H1 (cell line): ENCODE results near the gene GMCL1. TPM values are rescaled to one million over a fixed set of nuclear protein-coding genes. Genes with fewer than 3 reads are reported as not detected.

Source experiments
- EP300 ChIP-seq, 2 experiments: IDR thresholded peaks; 1 replicate in 1 of 2; 2 replicates in 1 of 2; pipeline ENCODE4 v1.6.1; 2011 to 2012; ENCODE audit warnings: low read depth in 2 of 2, low read length in 2 of 2, mild to moderate bottlenecking in 2 of 2, borderline replicate concordance in 1 of 2, inconsistent platforms in 1 of 2, moderate library complexity in 1 of 2
- FOSL1 ChIP-seq: IDR thresholded peaks from 2 replicates; pipeline ENCODE4 v1.6.1; 2011; ENCODE audit warnings: mild to moderate bottlenecking, low read depth, low read length, moderate library complexity; ENCODE audit not compliant: insufficient read depth
- polyA plus RNA-seq, 7 experiments: library from polyadenylated mRNA; depleted of rRNA in 3 of 7; stranded (reverse) in 5 of 7; unstranded in 2 of 7; fragments of >200 nt in 5 of 7; fragments of 200-250 nt in 2 of 7; gene quantifications; 1 replicate in 5 of 7; 2 replicates in 1 of 7; 4 replicates in 1 of 7; pipeline versions ENCODE4 v1.2.1 to v1.2.3, GENCODE V29; 2011 to 2013; ENCODE audit warnings: missing spikeins in 2 of 7, mixed read lengths in 2 of 7
- total RNA-seq: library from RNA; stranded (reverse); fragmentation: NEBNext Ultra II Directional; extraction: Animal tissue kit (Norgen Biotek cat#: 25700); gene quantifications from 2 replicates; pipeline ENCODE4 v1.2.1, GENCODE V29; 2021

The GMCL1 gene
- total and polyA plus RNA-seq, 2 of the 8 experiments (the other 6 are each of a cell fraction or from before 2014, with no cell fraction given), result 6.5 to 21.9 TPM

DNA sequence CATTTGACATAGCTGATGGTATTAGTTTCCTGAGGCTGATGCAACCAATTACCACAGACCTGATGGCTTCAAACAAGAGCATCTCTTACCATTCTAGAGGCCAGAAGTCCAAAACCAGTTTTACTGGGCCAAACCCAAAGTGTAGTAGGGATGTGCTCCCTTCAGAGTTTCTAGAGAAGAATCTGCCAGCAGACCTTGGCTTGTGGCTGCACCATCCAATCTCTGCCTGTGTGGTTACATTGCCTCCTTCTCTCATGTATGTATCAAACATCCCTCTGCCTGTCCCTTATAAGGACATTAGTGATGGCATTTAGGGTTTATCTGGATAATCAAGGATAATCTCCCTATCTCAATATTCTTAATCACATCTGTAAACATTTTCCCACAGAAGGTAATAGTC, 59.8 kb downstream of the GMCL1 start (continued):
- TF ChIP-seq EP300 (IDR thresholded peaks at IDR 0.05; ENCODE audit: borderline replicate concordance in 1 of 2, low read depth in 2 of 2, low read length in 2 of 2), result no peak
- TF ChIP-seq FOSL1, result no peak
- TF ChIP-seq, all 59 proteins: peak for 0
